ENCODE measurements around the gene C1QTNF6.
"Not testable (repeated sequence)": the region's sequence is repeated elsewhere in the genome, so short reads cannot be mapped to it uniquely, and the experiment has no call there.

The C1QTNF6 gene

GRCh38 chr22:37204045-37204655, 16.1 kb upstream of the C1QTNF6 start:
- H3K27ac Mint-ChIP-seq = peak overlapping the region; percentile 41
- no peaks in the 10 kb centered on the region for H3K36me3 Mint-ChIP-seq (ENCODE audit: low read depth)
- peaks cover 45% of the 10 kb centered on the region for H3K4me1 Mint-ChIP-seq (ENCODE audit: low read depth)
- H3K4me3 Mint-ChIP-seq = no peak overlapping the region
- no peaks in the 10 kb centered on the region for H3K27me3 Mint-ChIP-seq
- no peaks in the 10 kb centered on the region for H3K9me3 Mint-ChIP-seq

GRCh38 chr22:37203354-37204044, 15.5 kb upstream of the C1QTNF6 start:
- peaks cover 38% of the 10 kb centered on the region for H3K4me1 Mint-ChIP-seq (ENCODE audit: low read depth)
- H3K27me3 Mint-ChIP-seq = no peaks in the 10 kb centered on the region
- H3K9me3 Mint-ChIP-seq = no peaks in the 10 kb centered on the region
- no peak overlapping the region for H3K4me3 Mint-ChIP-seq
- H3K36me3 Mint-ChIP-seq (ENCODE audit: low read depth) = no peaks in the 10 kb centered on the region
- H3K27ac Mint-ChIP-seq = no peak overlapping the region

- Mint-ChIP-seq H3K4me3 (no peak overlapping the region), H3K9me3 (no peaks in the 10 kb centered on the region), H3K27ac (no peak overlapping the region), H3K4me1 (ENCODE audit: low read depth) (peaks cover 38% of the 10 kb centered on the region), H3K36me3 (ENCODE audit: low read depth) (no peaks in the 10 kb centered on the region), H3K27me3 (no peaks in the 10 kb centered on the region)
Measured at GRCh38 chr22:37202716-37203115, 14.7 kb upstream of the C1QTNF6 start.

DNA sequence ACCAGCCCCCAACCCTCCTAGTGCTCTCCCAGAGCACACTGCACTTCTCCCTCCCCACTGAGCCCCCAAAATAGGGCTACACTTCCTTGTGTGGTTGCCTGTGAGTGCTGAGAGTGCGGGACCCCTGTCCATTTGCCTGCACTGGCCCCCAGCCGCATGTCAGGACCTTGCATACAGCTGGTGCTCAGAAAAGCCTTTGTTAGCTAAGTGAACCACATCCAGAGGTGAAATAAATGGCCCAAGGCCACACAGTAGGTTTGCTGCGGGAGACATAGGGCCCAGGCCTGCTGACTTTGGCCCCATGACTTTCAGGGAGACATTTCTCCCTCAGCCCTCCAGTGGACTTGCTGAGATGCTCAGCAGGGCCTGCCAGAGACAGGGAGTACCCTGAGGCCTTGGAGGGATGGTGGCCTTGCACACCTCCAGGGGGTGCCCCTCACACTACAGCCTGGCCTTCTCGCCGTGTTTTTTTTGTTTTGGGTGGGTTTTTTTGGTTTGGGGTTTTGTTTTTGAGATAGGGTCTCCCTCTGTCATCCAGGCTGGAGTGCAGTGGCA, 14.0 kb upstream of the C1QTNF6 start:
- H3K4me1 Mint-ChIP-seq (ENCODE audit: low read depth) = peaks cover 38% of the 10 kb centered on the region
- H3K4me3 Mint-ChIP-seq = no peak overlapping the region
- no peaks in the 10 kb centered on the region for H3K9me3 Mint-ChIP-seq
- H3K36me3 Mint-ChIP-seq (ENCODE audit: low read depth) = no peaks in the 10 kb centered on the region
- peak overlapping the region; percentile 68 for H3K27ac Mint-ChIP-seq
- H3K27me3 Mint-ChIP-seq = no peaks in the 10 kb centered on the region

- H3K4me1 Mint-ChIP-seq (ENCODE audit: low read depth) = peaks cover 39% of the 10 kb centered on the region
- H3K27me3 Mint-ChIP-seq; H3K9me3 Mint-ChIP-seq; H3K36me3 Mint-ChIP-seq (ENCODE audit: low read depth); H3K27ac Mint-ChIP-seq; H3K4me3 Mint-ChIP-seq: not testable (repeated sequence)
Measured at GRCh38 chr22:37201443-37201820, 13.4 kb upstream of the C1QTNF6 start.

DNA sequence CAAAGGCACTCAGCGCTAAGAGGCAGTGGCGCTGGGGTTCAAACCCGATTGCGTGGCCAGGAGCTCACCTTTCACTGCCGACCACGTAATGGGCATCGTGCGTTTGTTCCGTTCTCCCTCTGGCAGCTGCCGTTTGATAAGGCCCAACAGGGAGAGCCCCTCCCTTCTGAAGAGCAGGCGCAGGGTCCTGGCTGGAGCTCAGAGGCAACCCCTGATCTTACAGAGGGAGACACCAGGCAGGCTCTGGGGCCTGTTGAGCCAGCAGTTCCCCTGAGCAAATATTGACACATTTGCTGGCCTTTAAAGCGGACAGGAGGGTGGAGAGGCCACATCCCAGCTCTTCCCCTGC, 11.7 kb upstream of the C1QTNF6 start:
- Mint-ChIP-seq H3K27me3 (no peaks in the 10 kb centered on the region), H3K36me3 (ENCODE audit: low read depth) (no peaks in the 10 kb centered on the region), H3K27ac (peak overlapping the region; percentile 71), H3K9me3 (no peaks in the 10 kb centered on the region), H3K4me3 (peak overlapping the region; percentile 86), H3K4me1 (ENCODE audit: low read depth) (peaks cover 42% of the 10 kb centered on the region)

DNA sequence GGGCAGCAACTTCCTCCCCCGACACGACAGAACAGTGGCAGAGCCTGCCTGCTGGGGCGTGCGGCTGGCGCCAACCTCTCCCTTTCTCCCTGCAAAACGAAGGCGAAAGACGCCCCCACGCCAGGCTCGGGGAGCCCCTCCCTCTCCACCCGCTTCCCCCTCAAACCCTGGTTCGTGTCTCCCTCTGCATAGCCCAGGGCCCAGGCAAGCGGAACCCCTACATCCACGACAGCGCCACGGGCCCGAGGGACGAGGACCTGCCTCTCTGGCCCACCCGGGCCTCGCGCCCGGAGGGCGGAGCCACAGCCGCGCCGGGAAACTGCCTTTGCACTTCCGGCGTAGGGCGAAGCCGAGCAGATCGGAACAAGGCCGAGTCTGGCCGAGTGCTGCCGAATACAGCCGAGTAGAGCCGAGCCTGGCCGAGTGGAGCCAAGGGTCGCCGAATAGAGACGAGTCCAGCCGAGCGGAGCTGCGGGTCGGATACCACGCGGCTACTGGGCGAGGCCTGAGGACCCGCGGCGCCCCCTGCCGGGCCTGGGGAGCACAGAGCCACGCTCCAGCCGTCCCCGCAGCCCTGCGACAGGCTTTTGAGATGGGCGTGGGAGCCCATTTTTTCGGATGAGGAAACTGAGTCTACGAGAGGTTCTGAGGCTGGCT, 11.2 kb upstream of the C1QTNF6 start:
- no peaks in the 10 kb centered on the region for H3K9me3 Mint-ChIP-seq
- peaks cover 47% of the 10 kb centered on the region for H3K4me1 Mint-ChIP-seq (ENCODE audit: low read depth)
- no peaks in the 10 kb centered on the region for H3K27me3 Mint-ChIP-seq
- H3K36me3 Mint-ChIP-seq (ENCODE audit: low read depth) = no peaks in the 10 kb centered on the region
- H3K27ac Mint-ChIP-seq = peak overlapping the region; percentile 92
- peak overlapping the region; percentile 86 for H3K4me3 Mint-ChIP-seq

DNA sequence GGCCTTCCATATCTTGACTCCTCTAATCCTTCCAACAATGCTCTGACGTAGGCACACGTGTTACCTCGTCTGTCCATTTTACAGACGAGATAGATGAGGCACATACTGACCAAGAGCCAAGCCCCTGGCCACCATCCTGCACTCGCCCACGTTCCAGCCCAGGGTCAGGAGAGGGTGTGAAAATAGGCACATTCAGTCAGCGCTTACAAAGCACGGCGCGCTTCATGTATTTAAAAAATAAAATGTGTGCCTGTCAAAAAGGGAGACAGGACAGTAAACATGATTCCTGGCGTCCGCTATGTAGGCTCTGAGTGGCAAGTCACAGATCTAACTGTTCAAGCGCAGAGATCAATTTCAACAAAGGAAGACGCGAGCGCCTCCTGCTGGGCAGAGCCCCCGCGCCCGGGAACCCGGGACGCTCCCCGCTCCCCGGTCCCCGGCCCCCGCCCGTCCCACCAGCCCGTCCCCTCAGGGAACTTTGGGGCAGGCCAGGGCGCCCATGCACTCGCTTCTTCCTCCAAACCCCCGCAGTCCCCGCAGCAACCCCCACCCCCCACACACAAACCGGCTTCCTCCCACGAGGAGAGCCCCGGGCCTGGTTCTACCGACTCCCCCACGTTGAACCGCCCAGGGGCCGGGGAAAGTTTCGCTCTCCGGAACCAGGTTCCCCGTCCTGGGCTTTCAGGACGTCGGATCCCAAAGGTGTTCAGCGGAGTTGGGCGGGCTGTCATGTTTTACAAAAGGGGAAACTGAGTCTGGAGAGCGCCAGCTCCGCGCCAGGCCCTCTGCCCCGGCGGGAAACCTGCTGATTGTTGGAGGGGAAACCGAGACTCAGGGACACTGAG, 10.4 kb upstream of the C1QTNF6 start:
- H3K4me3 Mint-ChIP-seq = peak overlapping the region; percentile 86
- no peaks in the 10 kb centered on the region for H3K9me3 Mint-ChIP-seq
- no peaks in the 10 kb centered on the region for H3K36me3 Mint-ChIP-seq (ENCODE audit: low read depth)
- peak overlapping the region; percentile 92 for H3K27ac Mint-ChIP-seq
- H3K27me3 Mint-ChIP-seq = no peaks in the 10 kb centered on the region
- peaks cover 54% of the 10 kb centered on the region for H3K4me1 Mint-ChIP-seq (ENCODE audit: low read depth)

DNA sequence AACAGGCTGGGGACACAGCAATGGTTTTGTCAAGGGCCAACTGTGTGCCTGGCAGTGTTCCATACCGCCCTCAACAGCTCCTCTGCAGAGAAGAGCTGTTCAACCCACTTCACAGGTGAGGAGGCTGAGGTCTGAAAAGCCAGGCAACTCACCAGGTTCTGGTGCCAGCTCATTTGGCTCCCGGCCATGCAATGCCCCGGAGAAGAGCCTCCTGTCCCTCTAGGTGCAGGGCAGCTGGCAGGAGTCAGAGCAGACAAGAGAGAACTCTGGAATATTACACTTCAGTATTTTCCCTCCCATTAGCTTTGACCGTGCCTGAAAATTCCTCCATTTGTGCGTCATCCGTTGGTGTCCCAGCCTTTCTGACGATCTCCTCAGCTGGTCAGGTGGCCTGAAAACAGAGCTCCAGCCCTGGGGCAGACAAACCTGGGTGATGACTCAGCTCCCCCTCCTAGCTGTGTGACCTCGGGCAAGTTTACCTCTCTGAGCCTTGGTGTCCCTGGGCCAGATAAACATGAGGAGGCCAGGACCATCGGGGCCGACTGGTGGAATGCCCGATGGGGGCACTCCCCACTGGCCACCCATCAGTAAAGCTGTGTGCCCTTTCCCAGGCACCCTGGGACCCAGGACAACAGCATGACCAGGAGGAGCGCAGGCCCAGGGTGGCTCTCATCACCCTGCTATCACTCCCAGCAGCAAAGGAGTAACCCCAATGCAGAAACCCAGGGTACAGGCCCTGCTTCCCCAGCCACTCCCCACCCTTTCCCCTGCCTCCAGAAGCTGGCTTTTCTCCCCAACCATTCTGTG, 9.6 kb upstream of the C1QTNF6 start:
- peak overlapping the region; percentile 86 for H3K4me3 Mint-ChIP-seq
- H3K27me3 Mint-ChIP-seq = no peaks in the 10 kb centered on the region
- no peaks in the 10 kb centered on the region for H3K36me3 Mint-ChIP-seq (ENCODE audit: low read depth)
- peaks cover 63% of the 10 kb centered on the region for H3K4me1 Mint-ChIP-seq (ENCODE audit: low read depth)
- H3K9me3 Mint-ChIP-seq = no peaks in the 10 kb centered on the region
- peak overlapping the region; percentile 92 for H3K27ac Mint-ChIP-seq

- H3K36me3 Mint-ChIP-seq (ENCODE audit: low read depth) = no peaks in the 10 kb centered on the region
- no peaks in the 10 kb centered on the region for H3K27me3 Mint-ChIP-seq
- peak overlapping the region; percentile 86 for H3K4me3 Mint-ChIP-seq
- peaks cover 67% of the 10 kb centered on the region for H3K4me1 Mint-ChIP-seq (ENCODE audit: low read depth)
- no peak overlapping the region for H3K27ac Mint-ChIP-seq
- no peaks in the 10 kb centered on the region for H3K9me3 Mint-ChIP-seq
Measured at GRCh38 chr22:37196539-37197450, 8.7 kb upstream of the C1QTNF6 start.

DNA sequence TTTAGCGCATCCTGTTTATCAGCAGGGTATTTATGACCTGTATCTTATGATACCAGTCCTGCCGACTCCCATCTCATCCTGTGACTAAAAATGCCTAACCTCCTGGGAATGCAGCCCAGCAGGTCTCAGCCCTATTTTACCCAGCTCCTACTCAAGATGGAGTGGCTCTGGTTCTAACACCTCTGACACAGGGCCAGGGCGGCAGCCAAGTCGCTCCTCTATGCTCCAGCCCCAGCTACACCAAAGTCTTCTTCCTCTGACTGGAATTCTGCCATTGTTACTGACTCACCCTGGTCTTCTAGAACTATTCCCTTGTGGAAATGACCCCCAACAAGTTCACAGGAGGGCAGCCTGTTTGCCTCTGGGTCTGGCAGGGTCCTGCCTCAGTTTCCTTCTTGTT, 7.9 kb upstream of the C1QTNF6 start:
- no peaks in the 10 kb centered on the region for H3K36me3 Mint-ChIP-seq (ENCODE audit: low read depth)
- peaks cover 66% of the 10 kb centered on the region for H3K4me1 Mint-ChIP-seq (ENCODE audit: low read depth)
- no peaks in the 10 kb centered on the region for H3K27me3 Mint-ChIP-seq
- no peaks in the 10 kb centered on the region for H3K9me3 Mint-ChIP-seq
- no peak overlapping the region for H3K27ac Mint-ChIP-seq
- H3K4me3 Mint-ChIP-seq = no peak overlapping the region

GRCh38 chr22:37194750-37195149, 6.7 kb upstream of the C1QTNF6 start:
- Mint-ChIP-seq H3K27ac (peak overlapping the region; percentile 65), H3K36me3 (ENCODE audit: low read depth) (peaks cover 6% of the 10 kb centered on the region), H3K27me3 (no peaks in the 10 kb centered on the region), H3K4me1 (ENCODE audit: low read depth) (peaks cover 56% of the 10 kb centered on the region), H3K4me3 (no peak overlapping the region), H3K9me3 (no peaks in the 10 kb centered on the region)

GRCh38 chr22:37193629-37194191, 5.7 kb upstream of the C1QTNF6 start:
- Mint-ChIP-seq H3K4me1 (ENCODE audit: low read depth) (peaks cover 60% of the 10 kb centered on the region), H3K36me3 (ENCODE audit: low read depth) (peaks cover 6% of the 10 kb centered on the region), H3K9me3 (no peaks in the 10 kb centered on the region), H3K27me3 (no peaks in the 10 kb centered on the region), H3K27ac (peak overlapping the region; percentile 88), H3K4me3 (peak overlapping the region; percentile 60)

Data from stimulated activated naive CD8-positive, alpha-beta T cell treated with anti-CD3 and anti-CD28 coated beads, Interleukin-15, Interleukin-2, amounts not matched to agents 100 ng/mL and 50 ng/mL, for 24 hours (primary cell).